HG03432 (cell line): ENCODE results near the gene CYP11A1.

ENCODE experiments used
- ATAC-seq: cut with Tn5 transposase; IDR thresholded peaks from one replicate; pipeline ENCODE4 v1.9.1; 2021; ENCODE audit warnings: mild to moderate bottlenecking, moderate library complexity; ENCODE audit not compliant: unreplicated experiment

The CYP11A1 gene

DNA sequence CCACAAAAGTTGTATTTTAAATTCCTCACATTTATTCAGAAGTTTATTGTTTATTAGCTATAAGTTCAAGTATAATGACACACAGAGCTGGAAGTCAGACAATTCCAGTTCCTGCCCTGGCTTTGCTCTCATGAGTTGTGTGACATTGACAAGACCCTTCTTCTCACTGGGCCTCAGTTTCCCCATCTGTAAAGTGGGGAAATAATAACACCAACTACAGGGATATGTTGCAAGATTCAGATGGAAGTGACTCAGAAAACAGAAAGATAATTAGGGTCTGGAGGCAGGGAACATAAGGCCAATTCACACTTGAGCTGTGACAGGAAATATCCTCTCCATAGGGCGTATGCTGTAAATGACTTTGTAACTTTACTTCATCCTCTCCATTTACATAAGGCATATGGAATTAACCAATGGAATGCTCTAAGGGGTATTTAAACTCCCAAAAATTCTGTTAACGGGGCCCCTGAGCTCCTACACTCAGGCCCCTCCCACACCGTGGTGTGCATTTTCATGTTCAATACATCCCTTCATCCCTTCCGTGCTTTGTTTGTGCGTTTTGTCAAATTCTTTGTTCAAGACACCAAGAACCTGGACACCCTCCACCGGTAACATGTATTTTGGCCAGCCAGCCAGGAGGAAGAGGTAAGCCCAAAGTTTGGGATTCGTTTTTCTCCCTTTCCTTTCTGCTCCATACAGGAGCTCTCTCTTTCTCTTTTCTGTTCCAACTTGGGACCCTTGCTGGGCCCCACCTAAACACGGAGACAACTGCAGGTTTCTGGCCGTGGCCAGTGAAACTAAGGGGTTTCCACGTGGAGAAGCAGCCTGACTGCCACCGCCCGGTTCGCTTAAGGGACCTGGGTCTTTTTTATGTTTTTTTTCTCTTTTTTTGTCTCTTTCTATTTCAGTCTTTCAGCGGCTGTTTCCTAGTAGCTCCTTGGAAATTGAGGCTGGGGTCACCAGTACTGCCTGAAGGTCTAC lies 16.9 kb downstream of the CYP11A1 start:
- no peak for ATAC-seq

DNA sequence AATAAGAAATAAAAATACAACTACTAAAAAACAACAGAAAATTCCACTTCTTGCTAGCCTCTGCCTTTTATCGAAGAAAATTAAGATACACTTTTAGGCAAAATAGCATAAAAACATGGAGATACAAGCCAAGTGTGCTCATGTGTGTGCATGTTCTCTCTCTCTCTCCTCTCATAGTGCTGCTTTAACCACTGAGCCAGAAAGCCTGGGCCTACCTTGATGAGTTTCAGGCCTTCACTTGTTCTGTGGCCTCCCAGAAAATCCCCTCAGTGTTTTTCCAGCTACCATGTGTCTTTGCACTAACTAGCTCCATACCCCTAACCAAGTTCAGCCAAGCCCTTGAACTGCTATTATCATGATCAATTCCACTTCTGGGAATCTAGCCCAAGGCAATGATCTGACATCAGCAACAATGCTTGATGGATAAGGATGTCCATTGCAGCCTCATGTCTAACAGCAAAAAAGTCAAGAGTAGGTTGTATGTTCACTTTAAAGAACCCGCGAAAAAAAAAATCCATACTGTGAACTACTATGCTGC lies 18.1 kb downstream of the CYP11A1 start:
- ATAC-seq: no peak

DNA sequence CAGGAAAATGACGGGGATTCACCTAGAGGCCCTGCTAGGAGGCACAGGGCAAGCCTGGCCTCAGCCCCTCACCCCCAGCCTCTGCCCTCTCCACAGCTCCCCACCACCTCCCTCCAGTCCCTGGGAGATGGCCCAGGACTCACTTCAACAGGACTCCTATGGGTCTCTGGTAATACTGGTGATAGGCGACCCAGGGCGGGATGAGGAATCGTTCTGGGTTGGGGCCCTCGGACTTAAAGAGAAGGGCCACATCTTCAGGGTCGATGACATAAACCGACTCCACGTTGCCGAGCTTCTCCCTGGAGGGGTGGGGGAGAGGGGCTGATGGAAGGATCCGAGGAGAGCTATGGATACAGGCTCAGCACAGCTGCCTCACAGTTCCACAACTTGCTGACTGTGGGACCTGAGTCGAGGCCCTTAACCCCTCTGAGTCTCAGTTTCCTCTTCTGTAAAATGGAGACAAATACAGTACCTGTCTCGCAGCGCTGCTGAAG lies 19.6 kb downstream of the CYP11A1 start:
- no peak for ATAC-seq

DNA sequence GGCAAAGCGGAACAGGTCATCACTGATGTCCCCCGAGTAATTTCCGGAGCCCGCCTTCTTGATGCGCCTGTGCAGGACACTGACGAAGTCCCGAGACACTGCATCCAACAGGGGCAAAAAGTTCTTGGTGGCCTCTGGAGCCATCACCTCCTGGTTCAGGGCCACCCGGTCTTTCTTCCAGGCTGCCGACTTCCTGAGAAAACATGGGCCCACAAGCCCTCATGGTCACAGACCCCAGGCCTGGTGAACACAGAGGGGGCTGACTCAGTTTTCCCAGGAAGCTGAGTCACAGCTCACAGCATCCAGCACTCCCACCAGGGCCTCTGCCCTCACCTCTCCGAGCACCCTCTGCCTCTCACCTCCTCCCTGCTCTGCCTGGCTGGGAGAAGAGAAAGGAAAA lies 22.4 kb downstream of the CYP11A1 start:
- ATAC-seq: no peak

DNA sequence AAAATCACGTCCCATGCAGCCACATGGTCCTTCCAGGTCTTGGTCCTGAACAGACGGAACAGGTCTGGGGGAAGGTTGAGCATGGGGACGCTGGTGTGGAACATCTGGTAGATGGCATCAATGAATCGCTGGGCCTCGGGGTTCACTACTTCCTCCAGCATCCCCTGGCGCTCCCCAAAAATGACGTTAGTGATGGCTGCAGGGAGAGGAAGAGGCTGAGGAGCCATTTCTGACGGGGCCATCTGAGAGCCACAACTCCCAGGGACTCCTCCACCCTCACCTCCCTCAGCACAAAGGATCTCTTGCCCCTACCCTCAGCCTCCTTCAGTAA lies 23.7 kb downstream of the CYP11A1 start:
- no peak for ATAC-seq

DNA sequence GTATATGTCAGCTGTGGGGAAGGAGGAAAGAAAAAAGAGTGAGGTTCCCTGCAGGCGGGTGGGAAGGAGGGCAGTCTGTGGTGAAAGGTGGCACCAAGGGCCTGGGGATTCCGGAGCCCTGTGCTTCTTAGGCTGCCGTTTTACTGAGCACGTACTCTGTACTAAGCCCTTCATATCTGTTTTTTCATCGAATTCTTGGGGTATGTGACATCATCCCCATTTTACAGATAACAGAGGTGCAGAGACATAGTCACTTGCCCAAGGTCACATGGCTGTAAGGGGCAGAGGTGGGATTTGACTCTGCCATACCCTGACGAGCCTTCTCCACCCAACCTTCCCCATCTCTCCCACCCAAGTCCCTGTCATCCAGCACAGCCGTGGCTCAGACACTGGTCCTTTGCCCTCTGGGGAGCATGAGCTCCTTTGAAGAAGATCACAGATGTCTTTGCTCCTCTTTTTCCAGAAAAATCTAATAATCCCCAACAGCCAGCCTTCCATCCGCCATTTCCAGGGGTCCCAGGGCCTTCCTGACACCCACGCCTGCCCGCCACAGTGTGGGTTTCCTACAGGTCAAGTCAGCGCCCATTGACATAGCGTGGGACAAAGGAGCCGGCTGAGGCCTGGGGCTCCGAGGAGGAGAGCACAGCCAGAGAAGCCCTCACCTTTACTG lies 24.2 kb downstream of the CYP11A1 start:
- ATAC-seq: no peak

DNA sequence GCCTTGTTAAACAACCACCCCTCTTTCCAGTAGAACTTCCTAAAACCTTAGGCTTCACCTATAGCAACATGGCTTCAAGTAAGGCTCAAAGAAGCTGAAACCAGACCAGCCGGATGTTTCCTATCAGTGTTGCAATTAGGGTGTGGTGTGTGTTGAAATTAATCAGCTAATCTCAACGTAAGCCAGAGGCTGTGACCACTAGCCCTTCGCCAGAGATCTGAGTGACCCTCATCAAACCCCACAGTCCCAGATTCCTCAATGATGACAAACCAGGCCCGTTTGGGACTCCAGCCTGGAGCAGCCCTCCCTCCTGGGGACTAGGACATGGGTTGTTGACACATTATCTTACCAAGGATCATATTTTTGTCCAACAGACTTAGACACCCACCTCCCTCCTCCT lies 27.3 kb downstream of the CYP11A1 start:
- no peak for ATAC-seq

DNA sequence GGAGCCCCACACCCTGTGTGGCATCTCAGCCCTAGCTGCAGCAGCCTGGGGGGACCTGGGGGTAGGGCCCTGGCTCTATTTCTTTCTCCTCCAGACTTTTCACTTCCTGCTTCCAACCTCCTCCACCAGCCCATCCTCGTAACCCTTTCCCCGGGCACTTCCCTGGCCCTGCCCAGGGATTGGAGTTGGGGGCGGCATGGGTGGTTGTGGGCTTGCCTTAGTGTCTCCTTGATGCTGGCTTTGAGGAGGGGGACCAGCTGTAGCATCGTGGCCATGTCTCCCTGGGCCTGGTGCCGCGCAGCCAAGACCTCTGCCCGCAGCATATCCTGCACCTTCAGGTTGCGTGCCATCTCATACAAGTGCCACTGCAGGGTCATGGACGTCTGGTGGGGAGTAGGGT lies 28.1 kb downstream of the CYP11A1 start:
- no peak for ATAC-seq

DNA sequence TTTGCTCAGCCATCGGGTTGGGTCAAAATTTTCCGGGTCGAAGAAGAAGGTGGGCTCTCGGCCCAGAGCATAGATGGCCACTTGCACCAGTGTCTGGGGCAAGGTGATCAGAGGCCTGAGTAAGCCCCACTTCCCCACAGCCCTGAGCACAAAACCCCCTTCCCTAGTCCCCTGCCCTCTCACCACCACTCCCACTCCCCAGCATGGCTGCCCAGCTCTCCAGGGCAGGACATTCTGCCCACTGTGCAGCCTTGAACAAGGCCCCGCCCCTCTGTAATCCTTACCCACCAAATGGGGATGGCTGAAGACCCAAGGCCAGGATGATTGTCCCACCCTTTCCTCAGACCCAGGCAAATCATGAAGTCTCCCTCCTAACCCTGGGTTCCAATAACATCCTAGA lies 28.8 kb downstream of the CYP11A1 start:
- ATAC-seq: no peak

DNA sequence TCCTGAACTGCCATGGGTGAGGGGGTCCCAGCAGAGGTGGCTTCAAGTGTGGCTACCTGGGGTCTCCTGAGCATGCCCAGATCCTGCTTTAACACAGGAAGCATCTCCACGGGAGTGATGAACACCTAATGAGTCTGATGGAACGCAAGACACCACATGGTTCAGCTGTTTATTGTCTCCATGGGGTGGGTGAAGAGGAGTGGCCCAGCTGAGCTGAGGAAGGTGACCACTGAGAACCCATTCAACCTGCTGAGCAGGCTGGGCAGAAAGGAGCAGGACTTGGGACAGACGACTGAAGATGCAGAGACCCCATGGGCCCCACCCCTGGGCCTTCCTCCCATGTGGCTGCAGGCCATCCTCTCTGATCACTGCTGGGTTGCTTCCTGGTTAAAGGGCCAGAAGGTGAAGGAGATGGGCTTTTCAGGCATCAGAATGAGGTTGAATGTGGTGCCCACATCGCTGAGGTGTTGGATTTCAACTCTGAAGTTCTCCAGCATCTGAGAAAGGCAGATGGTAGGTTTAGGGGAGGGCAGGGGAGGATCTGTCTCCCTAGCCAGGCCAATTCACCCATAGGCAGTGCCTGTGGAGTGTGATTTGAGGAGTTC lies 29.7 kb downstream of the CYP11A1 start:
- no peak for ATAC-seq

DNA sequence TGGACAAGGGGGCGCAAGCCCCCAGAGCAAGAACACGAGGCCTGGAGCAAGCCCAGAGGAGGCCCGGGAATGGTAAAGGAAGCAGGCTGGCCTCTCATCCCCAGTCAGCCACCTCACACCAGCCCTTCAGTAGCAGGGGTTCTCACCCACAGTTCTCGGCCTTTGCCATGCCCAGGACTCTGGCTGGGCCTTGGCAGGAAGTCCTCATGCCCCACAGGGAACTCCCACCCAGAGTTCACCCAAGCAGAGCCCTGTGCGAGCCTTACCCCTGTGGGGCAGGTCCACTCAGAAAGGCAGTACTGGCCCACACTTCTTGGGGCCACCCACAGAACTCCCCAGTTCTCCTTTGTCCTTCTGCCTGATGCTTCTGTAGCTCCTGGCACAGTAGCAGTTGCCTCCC lies 30.3 kb downstream of the CYP11A1 start:
- no peak for ATAC-seq

DNA sequence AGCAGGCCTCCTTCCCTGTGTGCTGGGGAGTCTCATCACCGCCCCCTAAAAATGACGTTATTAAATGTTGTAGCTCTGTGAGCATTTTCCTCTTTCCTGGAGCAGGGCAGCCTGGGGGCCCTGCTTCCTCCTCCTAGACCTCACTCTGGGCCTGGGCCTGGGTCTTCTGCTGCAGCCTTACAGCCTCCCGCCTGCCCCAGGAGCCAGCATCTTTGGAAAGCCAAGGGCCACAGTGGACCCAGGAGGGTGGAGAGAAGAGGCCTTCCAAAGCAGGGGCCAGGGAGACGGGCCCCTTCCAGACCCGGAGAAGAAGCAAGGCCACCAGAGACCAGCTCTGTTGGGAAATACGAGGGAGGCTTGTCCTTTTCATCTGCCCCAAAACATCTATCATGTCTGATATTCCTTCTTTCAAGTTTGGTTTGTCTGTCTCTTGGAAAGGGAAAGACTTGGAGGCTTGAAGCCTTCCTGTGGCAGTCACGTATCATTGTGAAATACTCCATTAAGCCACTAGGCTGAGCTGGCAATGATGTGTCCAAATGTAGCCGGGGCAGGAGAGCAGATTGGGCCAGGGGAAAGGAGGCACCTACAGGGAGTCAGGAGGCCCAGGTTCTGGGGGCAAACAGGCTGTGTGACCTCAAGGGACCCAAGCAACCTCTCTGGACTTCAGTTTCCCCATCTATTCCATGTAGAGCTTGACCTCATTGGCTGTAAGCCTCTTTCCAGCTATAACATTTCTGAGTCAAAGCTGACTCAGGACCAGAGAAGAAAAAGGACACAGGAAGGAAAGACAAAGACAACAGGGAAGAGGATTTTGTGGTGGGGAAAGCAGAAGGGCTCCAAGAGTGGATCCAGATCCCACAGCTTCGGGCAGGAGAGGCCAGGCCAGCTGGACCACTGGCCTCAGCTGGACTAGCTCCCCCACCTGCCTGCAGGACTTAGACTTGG lies 31.1 kb downstream of the CYP11A1 start:
- no peak for ATAC-seq

DNA sequence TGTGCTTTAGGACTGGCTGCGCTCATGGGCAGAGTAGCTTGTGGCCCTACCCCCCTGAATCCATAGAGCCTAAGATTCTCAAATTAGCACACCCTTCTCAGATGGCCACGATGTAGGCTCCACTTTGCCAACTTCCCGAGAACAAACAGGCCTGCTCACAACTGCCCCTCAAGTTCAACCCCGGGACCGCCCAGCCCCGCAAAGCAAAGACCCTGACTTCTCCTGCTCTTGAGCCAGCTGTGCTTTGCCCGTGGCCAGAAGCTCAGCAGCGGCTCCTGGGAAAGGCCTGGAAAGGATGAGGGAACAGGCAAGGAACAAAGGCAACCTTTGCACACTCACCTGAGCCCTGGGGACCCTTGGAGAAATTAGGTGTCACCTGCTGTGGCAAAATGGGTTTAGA lies 32.0 kb downstream of the CYP11A1 start:
- ATAC-seq: no peak

DNA sequence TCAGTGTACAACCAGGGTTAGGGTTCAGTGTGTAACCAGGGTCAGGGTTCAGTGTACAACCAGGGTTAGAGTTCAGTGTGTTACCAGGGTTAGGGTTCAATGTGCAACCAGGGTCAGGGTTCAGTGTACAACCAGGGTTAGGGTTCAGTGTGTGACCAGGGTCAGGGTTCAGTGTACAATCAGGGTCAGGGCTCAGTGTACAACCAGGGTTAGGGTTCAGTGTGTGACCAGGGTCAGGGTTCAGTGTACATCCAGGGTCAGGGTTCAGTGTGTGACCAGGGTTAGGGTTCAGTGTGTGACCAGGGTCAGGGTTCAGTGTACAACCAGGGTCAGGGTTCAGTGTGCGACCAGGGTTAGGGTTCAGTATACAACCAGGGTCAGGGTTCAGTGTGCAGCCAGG lies 33.3 kb downstream of the CYP11A1 start:
- ATAC-seq: no peak

DNA sequence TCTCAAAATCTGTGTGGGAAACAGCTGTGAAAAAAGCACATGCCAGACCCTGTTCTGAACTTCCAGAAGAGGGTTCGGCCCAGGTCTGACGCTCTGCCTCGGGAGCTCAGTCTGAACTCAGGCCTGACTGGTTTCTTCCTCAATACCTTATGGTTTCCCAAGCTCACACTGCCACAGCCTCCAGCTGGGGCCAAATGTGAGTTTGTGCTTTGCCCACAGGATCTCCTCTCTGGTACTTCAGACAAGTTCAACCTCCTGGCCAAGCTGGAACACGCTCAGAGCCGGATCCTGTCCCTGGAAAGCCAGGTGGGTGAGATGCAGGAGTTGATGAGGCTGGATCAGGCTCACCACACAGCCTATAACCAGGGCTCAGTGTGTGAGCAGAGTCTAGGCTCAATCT lies 33.8 kb downstream of the CYP11A1 start:
- no peak for ATAC-seq

DNA sequence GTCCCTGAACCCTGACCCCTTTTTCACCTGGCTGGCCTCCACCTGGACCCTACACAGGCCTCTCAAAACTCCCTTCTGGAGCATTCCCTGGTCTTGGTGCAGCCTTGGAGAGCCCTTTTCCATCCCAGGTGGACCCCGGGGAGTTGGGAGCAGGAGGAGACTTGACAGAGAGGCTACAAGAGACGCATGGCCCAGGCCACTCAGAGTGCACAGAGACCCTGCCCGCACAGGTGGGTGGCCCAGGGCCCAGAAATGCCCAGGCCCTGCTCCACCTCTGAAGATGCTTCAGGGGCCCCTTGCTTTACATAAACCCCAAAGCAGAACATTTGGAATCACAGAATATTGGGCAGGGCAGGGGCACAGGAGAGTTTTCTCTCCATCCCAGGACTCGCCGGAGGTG lies 34.4 kb downstream of the CYP11A1 start:
- no peak for ATAC-seq

DNA sequence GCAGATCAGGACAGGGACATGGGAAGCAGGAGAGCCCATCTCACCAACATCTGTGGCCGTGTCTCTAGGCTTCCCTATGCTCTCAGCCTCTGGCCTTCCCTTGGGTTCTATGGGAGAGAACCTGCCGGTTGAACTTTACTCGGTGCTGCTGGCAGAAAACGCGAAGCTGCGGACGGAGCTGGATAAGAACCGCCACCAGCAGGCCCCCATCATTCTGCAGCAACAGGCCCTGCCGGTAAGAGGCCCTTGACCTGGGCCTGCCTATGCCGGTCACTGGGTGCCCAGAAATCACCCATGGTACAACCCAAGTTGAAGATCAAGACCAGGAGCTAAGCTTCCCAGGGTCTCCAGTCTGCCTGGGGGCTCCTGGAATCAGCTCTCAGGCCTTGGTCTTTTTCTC lies 34.8 kb downstream of the CYP11A1 start:
- ATAC-seq: no peak

DNA sequence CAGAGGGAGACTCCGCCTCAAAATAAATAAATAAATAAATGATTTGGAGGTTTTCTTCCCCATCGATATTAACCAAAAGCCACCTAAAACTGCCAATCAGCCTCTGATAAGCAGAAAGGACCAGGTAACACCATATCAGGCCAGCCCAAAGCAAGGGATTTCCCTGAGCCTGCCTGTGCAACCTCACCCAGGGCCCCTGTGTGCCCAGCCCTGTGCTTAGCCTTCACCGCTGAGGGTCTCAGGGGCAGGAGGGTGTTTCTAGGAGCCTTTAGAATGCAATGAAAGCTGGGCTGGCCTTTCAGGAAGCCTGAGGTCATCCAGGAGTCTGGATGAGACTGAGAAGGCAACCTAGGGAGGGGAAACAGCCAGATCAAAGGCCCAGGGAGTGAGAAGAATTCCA lies 35.4 kb downstream of the CYP11A1 start:
- ATAC-seq: no peak

DNA sequence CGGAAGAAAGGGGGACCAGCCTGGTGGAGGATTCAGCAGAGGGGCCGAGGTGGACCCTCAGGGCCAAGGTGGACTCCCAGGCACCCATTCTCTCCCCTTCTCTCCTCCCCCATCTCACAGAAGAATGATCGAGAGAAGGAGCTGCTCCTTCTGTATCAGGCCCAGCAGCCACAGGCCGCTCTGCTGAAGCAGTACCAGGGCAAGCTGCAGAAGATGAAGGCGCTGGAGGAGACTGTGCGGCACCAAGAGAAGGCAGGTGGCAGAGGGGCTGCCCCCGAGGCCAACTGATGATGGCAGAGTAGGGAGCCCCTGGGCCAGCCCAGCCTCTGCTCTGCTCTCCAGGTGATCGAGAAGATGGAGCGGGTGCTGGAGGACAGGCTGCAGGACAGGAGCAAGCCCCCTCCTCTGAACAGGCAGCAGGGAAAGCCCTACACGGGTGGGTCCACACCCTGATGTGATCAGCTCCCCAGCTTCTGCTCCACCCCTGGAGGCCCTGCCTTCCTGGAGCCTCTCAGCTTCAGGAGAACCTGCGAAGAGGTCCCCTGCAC lies 36.5 kb downstream of the CYP11A1 start:
- ATAC-seq: no peak
